Subcutaneous adipose tissue (tissue), 4 donors: ENCODE measurements around the gene KDM4C. TPM values are rescaled to one million over a fixed set of nuclear protein-coding genes. Genes with fewer than 3 reads are reported as not detected.

Source experiments
- CTCF ChIP-seq: fragments of 450-650 bp; IDR thresholded peaks from one replicate; pipeline ENCODE4 v1.5.1; 2016; ENCODE audit warnings: low read depth, mild to moderate bottlenecking, control low read depth, antibody characterized with exemption, moderate library complexity
- total RNA-seq, 4 donors: library from RNA; depleted of rRNA; stranded (reverse); fragments of >200 nt; gene quantifications; one replicate each; pipeline ENCODE4 v1.1.0, GENCODE V29; 2016

Gene KDM4C
- total RNA-seq, 4 donors from 2014 or later: 31.6 to 37.2 (median 34.0) TPM

GRCh38 chr9:6921315-6921714, 163.5 kb downstream of the KDM4C start:
- no peak for TF ChIP-seq CTCF

DNA sequence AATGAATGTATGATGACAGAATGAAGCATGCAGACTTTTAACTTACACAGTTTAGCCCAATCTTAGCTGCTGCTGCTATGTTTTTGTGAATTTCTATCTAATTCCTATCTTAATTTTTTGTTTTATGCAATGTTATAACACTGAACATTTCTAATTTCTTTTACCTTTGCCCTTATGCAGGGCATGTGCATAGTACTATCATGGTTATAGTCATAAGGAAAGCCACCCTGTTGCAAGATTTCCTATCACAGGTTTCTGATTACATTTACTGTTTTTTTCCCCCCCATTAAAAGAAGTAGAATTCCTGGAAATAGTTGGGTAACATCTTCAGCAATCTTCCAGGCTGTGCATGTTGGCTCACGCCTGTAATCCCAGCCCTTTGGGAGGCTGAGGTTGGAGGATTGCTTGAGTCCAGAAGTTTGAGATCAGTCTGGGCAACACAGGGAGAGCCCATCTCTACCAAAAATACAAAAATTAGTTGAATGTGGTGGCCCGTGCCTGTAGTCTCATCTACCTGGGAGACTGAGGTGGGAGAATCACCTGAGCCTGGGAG, 164.4 kb downstream of the KDM4C start:
- no peak for TF ChIP-seq CTCF

DNA sequence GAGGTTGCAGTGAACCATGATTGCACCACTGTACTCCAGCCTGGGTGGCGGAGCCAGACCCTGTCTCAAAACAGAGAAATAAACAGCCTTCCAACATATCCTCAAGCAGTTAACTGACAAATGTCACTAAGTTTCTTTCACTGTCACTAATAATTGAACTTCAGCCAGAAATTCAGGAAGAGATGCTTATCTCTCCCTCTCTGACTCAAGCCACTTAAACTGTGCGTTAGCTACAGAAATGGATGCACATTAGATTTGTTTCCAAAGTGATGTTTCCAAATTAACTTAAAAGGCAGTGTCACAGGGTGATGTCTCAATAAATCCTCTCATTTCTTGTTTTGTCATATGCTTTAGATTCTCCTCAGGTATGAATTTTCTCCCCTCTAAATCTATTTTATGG, 164.9 kb downstream of the KDM4C start:
- TF ChIP-seq CTCF: no peak

GRCh38 chr9:6923086-6923485, 165.3 kb downstream of the KDM4C start:
- TF ChIP-seq CTCF: no peak

GRCh38 chr9:6924149-6924548, 166.4 kb downstream of the KDM4C start:
- no peak for TF ChIP-seq CTCF

- no peak for TF ChIP-seq CTCF
Measured at GRCh38 chr9:6924988-6925563, 167.3 kb downstream of the KDM4C start.

DNA sequence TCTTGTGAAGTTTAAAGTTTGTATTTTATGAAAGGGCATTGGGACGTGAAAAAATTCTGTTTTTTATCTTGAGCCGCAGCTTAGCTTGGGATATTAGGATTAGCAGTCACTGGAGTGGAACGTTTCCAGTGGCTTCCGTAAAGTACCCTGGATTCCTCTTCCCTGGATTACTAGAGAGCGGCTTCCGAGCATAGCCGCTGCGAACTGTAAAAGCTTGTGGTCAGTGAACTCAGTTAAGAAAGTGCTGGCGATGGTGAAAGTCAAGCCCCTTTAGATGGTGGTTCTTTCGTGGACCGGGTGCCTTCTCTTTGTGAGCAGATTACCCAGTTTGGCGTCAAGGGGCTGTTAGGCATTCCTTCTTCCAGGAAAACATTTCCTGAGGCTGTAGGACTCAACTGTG, 168.1 kb downstream of the KDM4C start:
- no peak for TF ChIP-seq CTCF
